Gastrocnemius medialis (tissue), 4 donors: Measurements from ENCODE around the gene RILP.

Experiments
- POLR2A ChIP-seq, 2 donors: fragments of 450-650 bp; IDR thresholded peaks; one replicate each; pipeline ENCODE4 v1.6.1; 2017; ENCODE audit warnings: antibody characterized with exemption in 2 of 2, mild to moderate bottlenecking in 2 of 2, moderate library complexity in 2 of 2
- TF ChIP-seq, protein P1 (sequence below), 5 experiments: fragments of 450-650 bp in 3 of 5; fragments of 200-600 bp in 2 of 5; sonication (generic) in 2 of 5; IDR thresholded peaks in 4 of 5; conservative IDR thresholded peaks in 1 of 5; 1 replicate in 4 of 5; 2 replicates in 1 of 5; pipeline ENCODE4 v1.5.1; 2016 to 2019; ENCODE audit warnings: antibody characterized with exemption in 5 of 5, mild to moderate bottlenecking in 3 of 5, moderate library complexity in 3 of 5

DNA sequence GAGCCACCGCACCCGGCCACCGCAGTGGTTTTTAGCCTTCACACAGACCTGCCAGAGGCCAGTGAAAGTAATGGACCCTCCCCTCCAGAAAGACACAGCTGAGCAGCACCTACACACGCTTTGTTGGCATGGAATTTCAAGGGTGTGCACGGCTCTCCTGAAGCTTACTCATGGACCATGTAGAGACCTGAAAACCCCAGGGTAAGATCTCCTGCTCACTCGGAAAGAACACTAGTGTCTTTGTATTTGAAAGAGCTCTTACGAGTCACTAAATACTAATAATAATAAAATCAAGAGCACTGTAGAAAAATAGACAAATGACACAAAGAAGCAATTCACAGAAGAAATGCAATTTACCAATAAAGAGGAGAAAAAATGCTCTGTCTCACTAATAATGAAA lies 41.0 kb downstream of the RILP start:
- TF ChIP-seq POLR2A (IDR thresholded peaks at IDR 0.05) = no peak
- TF ChIP-seq, protein P1, sequence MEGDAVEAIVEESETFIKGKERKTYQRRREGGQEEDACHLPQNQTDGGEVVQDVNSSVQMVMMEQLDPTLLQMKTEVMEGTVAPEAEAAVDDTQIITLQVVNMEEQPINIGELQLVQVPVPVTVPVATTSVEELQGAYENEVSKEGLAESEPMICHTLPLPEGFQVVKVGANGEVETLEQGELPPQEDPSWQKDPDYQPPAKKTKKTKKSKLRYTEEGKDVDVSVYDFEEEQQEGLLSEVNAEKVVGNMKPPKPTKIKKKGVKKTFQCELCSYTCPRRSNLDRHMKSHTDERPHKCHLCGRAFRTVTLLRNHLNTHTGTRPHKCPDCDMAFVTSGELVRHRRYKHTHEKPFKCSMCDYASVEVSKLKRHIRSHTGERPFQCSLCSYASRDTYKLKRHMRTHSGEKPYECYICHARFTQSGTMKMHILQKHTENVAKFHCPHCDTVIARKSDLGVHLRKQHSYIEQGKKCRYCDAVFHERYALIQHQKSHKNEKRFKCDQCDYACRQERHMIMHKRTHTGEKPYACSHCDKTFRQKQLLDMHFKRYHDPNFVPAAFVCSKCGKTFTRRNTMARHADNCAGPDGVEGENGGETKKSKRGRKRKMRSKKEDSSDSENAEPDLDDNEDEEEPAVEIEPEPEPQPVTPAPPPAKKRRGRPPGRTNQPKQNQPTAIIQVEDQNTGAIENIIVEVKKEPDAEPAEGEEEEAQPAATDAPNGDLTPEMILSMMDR (IDR thresholded peaks at IDR 0.05 in 4 of 5, conservative IDR thresholded peaks at IDR 0.05 in 1 of 5) = no peak
